Transverse colon (tissue), 4 donors: ENCODE measurements around the gene GPR176. TPM values are rescaled to one million over a fixed set of nuclear protein-coding genes. Genes with fewer than 3 reads are reported as not detected.

Source experiments
- DNase-seq: peaks from one replicate; pipeline ENCODE4 v3.0.0-alpha.2; 2019
- H3K27ac ChIP-seq, 4 donors: fragments of 200-600 bp; sonication (generic); 2 replicates each; pipeline ENCODE4 v1.5.1; 2016 to 2018; ENCODE audit warnings: inconsistent platforms in 4 of 4
- H3K27me3 ChIP-seq: fragments of 200-600 bp; sonication (generic); 2 replicates; pipeline ENCODE4 v1.5.1; 2017; ENCODE audit warnings: inconsistent platforms
- H3K36me3 ChIP-seq, 4 donors: fragments of 200-600 bp; sonication (generic); 2 replicates each; pipeline ENCODE4 v1.5.1; 2017 to 2019; ENCODE audit warnings: inconsistent platforms in 4 of 4
- H3K4me1 ChIP-seq, 4 donors: fragments of 200-600 bp; sonication (generic); 2 replicates each; pipeline ENCODE4 v1.5.1; 2017 to 2020; ENCODE audit warnings: inconsistent platforms in 4 of 4
- H3K4me3 ChIP-seq, 4 donors: fragments of 200-600 bp; sonication (generic); 1 replicate in 1 of 4; 2 replicates in 3 of 4; pipeline versions ENCODE4 v1.5.1 to v1.6.1; 2017 to 2019; ENCODE audit warnings: inconsistent platforms in 4 of 4
- H3K9me3 ChIP-seq, 2 donors: fragments of 200-600 bp; sonication (generic); 2 replicates each; pipeline ENCODE4 v1.5.1; 2017 to 2019; ENCODE audit warnings: inconsistent platforms in 2 of 2
- EP300 ChIP-seq: sonication (generic); formaldehyde crosslinking; IDR thresholded peaks from one replicate; pipeline ENCODE4 v1.6.1; 2017; ENCODE audit warnings: antibody characterized with exemption, low read depth
- POLR2A ChIP-seq: fragments of 450-650 bp; IDR thresholded peaks from one replicate; pipeline ENCODE4 v1.6.1; 2016; ENCODE audit warnings: antibody characterized with exemption, mild to moderate bottlenecking, moderate library complexity
- POLR2AphosphoS5 ChIP-seq, 3 donors: sonication (generic); formaldehyde crosslinking; IDR thresholded peaks; one replicate each; pipeline ENCODE4 v1.6.1; 2016; ENCODE audit warnings: antibody characterized with exemption in 3 of 3
- WGBS, 2 donors: methylation state at CpG; one replicate each; pipeline ENCODE4 v1.1.5; 2018; ENCODE audit warnings: low coverage in 1 of 2; 5-methylcytosine and 5-hydroxymethylcytosine counted together
- in situ Hi-C, 4 donors: fragments of 200-750 bp; cut with MboI; loops; one replicate each; pipeline versions ENCODE4 v1.15.0 to v1.15.1; 2017; ENCODE audit warnings: low sequenced_read_pairs in 3 of 4, low pct_ligation_motif_present in 1 of 4, low pct_unique_long_range_greater_than_20kb in 1 of 4
- intact Hi-C: fragments of 100-400 bp; cut with DNase I; formaldehyde crosslinking; loops from one replicate; pipeline ENCODE4 v1.15.1; 2023; ENCODE audit warnings: low total_unique reads
- total RNA-seq, 4 donors: library from RNA; depleted of rRNA; stranded (reverse); fragments of >200 nt; gene quantifications; one replicate each; pipeline ENCODE4 v1.1.0, GENCODE V29; 2016
- TF ChIP-seq, protein P1 (sequence below), 5 experiments: fragments of 200-600 bp in 3 of 5; fragments of 450-650 bp in 2 of 5; sonication (generic) in 3 of 5; IDR thresholded peaks; 1 replicate in 2 of 5; 2 replicates in 3 of 5; pipeline ENCODE4 v1.5.1; 2016 to 2017; ENCODE audit warnings: antibody characterized with exemption in 5 of 5, inconsistent platforms in 3 of 5, mild to moderate bottlenecking in 2 of 5, moderate library complexity in 1 of 5

GPR176 gene
- total RNA-seq, 4 donors from 2014 or later = 1.6 to 10.9 (median 2.5) TPM; not detected in 1

DNA sequence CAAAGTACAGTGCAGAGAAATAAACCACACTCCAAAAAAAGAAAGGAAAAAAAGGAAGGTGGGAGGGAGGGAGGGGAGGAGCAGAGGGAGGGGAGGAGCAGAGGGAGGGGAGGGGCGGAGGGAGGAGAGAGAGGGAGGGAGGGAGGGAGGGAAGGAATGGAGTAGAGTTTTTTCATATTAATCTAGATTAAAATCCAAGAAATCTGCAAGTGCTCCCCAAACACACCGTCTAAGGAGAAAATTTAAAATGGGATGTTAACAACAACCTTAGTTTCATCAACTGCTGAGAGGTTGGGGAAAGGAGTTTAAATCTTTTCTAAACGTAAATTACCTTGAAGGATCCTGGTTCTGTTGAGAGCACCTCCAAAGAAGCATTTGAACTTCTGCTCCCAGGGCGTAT, 144.0 kb downstream of the GPR176 start:
- 89 to 97% methylated on average over 3 of the region's 4 CpGs for WGBS, 2 donors

DNA sequence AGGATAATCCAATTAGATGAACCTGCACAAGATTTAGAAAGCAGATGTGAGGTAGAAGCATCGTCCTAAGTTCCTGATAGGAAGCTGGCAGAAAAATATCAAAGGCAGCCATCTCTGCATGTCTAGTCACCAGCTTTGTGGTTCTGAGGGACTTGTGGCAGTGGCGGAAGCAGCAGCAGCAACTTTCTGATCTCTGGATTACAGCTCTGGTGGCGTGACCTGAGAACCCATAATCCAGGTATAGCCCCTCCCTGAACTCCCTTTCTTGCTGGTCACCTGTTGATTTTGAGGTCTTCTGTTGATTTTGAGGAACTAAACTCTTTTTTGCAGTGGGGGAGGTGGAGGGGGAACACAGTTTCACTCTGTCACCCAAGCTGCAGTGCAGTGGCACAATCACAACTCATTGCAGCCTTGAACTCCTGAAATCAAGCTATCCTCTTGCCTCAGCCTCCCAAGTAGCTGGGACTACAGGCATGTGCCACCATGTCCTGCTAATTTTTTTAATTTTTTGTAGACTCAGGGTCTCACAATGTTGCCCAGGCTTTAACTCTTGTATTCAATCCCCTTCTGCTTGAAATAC, 145.3 kb downstream of the GPR176 start:
- intact Hi-C loops (no loop called here), in situ Hi-C loops (loop anchor here (25.0 kb wide), 3 partner anchors 187 to 1062 kb away; partner anchors contain the start of gene THBS1 (in 2 of the 4))
- TF ChIP-seq POLR2AphosphoS5 (IDR thresholded peaks at IDR 0.05) (no peak), POLR2A (no peak), EP300 (no peak)
- TF ChIP-seq, protein P1, sequence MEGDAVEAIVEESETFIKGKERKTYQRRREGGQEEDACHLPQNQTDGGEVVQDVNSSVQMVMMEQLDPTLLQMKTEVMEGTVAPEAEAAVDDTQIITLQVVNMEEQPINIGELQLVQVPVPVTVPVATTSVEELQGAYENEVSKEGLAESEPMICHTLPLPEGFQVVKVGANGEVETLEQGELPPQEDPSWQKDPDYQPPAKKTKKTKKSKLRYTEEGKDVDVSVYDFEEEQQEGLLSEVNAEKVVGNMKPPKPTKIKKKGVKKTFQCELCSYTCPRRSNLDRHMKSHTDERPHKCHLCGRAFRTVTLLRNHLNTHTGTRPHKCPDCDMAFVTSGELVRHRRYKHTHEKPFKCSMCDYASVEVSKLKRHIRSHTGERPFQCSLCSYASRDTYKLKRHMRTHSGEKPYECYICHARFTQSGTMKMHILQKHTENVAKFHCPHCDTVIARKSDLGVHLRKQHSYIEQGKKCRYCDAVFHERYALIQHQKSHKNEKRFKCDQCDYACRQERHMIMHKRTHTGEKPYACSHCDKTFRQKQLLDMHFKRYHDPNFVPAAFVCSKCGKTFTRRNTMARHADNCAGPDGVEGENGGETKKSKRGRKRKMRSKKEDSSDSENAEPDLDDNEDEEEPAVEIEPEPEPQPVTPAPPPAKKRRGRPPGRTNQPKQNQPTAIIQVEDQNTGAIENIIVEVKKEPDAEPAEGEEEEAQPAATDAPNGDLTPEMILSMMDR (IDR thresholded peaks at IDR 0.05) = no peak
- WGBS, 2 donors = 77% methylated on average over 3 of the region's 3 CpGs; no CpG with 5 or more reads in 1 of the 2 donors
- Histone ChIP-seq H3K4me1 (peaks cover 0 to 9% (median 7%) of the 10 kb centered on the region in 4 donors), H3K36me3 (no peaks in the 10 kb centered on the region), H3K27ac (no peak overlapping the region), H3K4me3 (no peak overlapping the region), H3K27me3 (no peaks in the 10 kb centered on the region), H3K9me3 (no peaks in the 10 kb centered on the region)
- DNase-seq = no peak

More for the DNA sequence above, 144.0 kb downstream of the GPR176 start:
- DNase-seq = no peak
- Histone ChIP-seq H3K36me3 (no peaks in the 10 kb centered on the region), H3K4me1 (peaks cover 0 to 5% (median 2%) of the 10 kb centered on the region in 4 donors), H3K27ac (no peak overlapping the region), H3K9me3 (no peaks in the 10 kb centered on the region), H3K4me3 (no peak overlapping the region), H3K27me3 (no peaks in the 10 kb centered on the region)
- TF ChIP-seq POLR2A (no peak), EP300 (no peak), POLR2AphosphoS5 (IDR thresholded peaks at IDR 0.05) (no peak)
- TF ChIP-seq, protein P1 (IDR thresholded peaks at IDR 0.05) = no peak
- intact Hi-C loops (no loop called here), in situ Hi-C loops (no loop called here)

DNA sequence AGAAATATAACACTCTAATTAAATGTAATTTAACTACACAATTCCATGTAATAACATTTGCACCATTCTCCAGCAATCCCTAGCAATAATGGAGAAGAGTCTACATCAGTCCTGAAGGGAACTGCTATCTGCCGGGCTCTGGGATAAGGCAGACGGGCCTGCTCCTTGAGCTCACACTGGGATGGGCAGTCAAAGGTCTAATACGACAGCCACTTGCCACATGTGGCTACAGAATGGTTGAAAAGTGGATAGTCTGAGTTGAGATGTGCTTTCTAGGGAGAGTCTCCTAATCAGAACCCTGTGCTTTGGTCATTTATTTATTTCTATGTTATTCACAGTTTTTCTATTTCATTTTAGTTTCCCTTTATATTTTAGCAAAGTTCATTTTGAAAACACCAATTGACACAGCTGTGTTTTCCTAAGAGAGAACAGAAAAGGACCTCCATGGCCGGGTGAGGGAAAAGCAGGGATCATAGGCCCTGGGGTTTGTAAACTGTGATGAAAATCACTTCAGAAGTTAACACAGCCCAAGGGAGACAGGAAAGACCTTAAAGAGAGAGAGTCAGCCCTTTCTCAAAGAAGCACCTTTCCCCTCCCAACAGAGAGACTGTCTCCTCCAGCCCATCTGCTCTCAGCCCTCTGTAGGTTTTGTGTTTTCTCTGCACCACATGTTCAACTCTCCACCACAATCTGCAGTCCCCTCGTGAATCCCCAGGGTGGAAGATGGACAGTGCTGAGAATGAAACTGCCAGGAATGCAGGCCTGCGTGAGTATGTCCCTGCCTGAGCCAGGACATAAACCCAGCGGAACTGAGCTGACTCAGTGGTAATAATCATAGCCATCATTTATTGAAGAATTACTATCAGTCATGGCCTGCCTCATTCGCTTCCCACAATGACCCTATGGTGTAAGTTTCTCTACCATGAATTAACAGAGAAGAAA, 149.0 kb downstream of the GPR176 start:
- peak overlapping the region in 1 of 4 donors; percentile 11 for H3K4me3 ChIP-seq
- no peak for DNase-seq
- H3K27ac ChIP-seq = peak overlapping the region; percentile 50 to 73 (median 60)
- H3K27me3 ChIP-seq = no peaks in the 10 kb centered on the region
- H3K4me1 ChIP-seq = peaks cover 0 to 9% (median 7%) of the 10 kb centered on the region in 4 donors
- no peak for TF ChIP-seq POLR2A
- TF ChIP-seq POLR2AphosphoS5 (IDR thresholded peaks at IDR 0.05) = no peak
- TF ChIP-seq, protein P1 (IDR thresholded peaks at IDR 0.05) = no peak
- TF ChIP-seq EP300 = no peak
- in situ Hi-C loops (loop anchor here (25.0 kb wide), 3 partner anchors 184 to 1059 kb away; partner anchors contain the start of gene THBS1 (in 2 of the 4)), intact Hi-C loops (no loop called here)
- 60 to 79% methylated on average over 7 to 8 of the region's 8 CpGs for WGBS, 2 donors
- H3K9me3 ChIP-seq = no peaks in the 10 kb centered on the region
- no peaks in the 10 kb centered on the region for H3K36me3 ChIP-seq

DNA sequence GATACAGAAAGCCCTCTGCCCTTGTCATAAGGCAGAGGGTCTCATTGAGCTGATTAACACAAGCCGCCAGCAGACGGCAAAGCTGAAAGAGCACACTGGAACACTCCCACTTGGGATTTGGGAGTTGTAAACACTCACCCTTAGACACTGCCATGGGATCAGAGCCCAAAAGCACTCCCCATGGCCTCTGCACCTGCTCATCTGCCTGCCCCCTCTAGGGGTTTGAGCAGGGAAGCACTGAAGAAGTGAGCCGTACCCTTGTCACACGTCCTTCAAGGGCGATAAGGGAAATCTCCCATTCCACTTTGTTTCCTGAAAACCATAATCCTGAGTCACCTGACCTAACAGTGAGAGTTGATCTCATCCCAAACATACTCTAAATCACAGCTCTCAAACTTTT, 152.1 kb downstream of the GPR176 start:
- WGBS, 2 donors = 94% methylated on average over 5 of the region's 5 CpGs; no CpG with 5 or more reads in 1 of the 2 donors
- no peaks in the 10 kb centered on the region for H3K27me3 ChIP-seq
- no peak for TF ChIP-seq EP300
- no peak for TF ChIP-seq POLR2AphosphoS5 (IDR thresholded peaks at IDR 0.05)
- TF ChIP-seq POLR2A = no peak
- TF ChIP-seq, protein P1 (IDR thresholded peaks at IDR 0.05) = no peak
- in situ Hi-C loops (loop anchor here (10.0 to 25.0 kb wide), 4 partner anchors 181 to 1056 kb away; partner anchors contain the start of gene THBS1 (in 3 of the 4)), intact Hi-C loops (loop anchor here (10.0 kb wide), 1 partner anchor 1063 kb away; no protein-coding TSS in a partner anchor)
- no peak overlapping the region for H3K4me3 ChIP-seq
- H3K36me3 ChIP-seq = no peaks in the 10 kb centered on the region
- H3K27ac ChIP-seq = no peak overlapping the region
- no peak for DNase-seq
- H3K9me3 ChIP-seq = no peaks in the 10 kb centered on the region
- peaks cover 0 to 9% (median 7%) of the 10 kb centered on the region in 4 donors for H3K4me1 ChIP-seq
